GM12892 (cell line): Measurements from ENCODE around the gene WIPI1.

Experiments used
- DNase-seq: peaks from one replicate; pipeline ENCODE4 v3.0.0; 2011; ENCODE audit not compliant: insufficient read length
- FAIRE-seq: peaks from 2 replicates; lab custom pipeline; 2011; peaks lifted over from hg19 to GRCh38; lab: Jason Lieb, UNC
- POLR2A ChIP-seq: IDR thresholded peaks from 2 replicates; pipeline ENCODE4 v1.6.1; 2011; ENCODE audit warnings: low read depth, low read length, control low read depth
- POLR2AphosphoS5 ChIP-seq: IDR thresholded peaks from 2 replicates; pipeline ENCODE4 v1.6.1; 2011; ENCODE audit warnings: low read depth, low read length, control low read depth
- TAF1 ChIP-seq: IDR thresholded peaks from 2 replicates; pipeline ENCODE4 v1.6.1; 2011; ENCODE audit warnings: low read depth, mild to moderate bottlenecking, control low read depth, low read length, borderline replicate concordance

Gene WIPI1

DNA sequence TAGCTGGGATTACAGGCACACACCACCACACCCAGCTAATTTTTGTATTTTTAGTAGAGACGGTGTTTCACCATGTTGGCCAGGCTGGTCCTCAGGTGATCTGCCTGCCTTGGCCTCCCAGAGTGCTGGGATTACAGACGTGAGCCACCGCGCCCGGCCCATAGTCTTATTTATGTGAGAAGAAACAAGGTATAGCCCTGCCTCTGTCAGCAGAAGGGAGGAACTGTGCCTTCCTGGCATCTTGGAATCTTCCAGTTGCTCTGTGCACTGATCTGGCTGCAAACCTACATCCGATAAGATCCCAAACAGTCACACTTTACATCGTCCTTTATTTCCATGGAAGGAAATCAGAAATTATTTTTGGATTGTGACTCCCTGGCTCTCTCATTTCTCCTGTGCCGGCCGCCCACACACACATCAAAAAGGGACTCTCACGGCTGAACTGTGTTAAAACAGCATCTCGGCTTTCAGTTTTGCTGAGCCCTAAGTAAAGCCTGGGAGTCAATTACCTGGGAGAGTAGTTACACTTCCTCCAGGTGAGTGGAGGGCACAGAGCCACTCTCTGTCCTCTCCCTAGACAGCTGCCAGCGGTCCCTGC lies 23.3 kb downstream of the WIPI1 start:
- DNase-seq, result no peak
- no peak for FAIRE-seq
- TF ChIP-seq POLR2A, result no peak
- TF ChIP-seq TAF1, result no peak
- TF ChIP-seq POLR2AphosphoS5, result no peak

DNA sequence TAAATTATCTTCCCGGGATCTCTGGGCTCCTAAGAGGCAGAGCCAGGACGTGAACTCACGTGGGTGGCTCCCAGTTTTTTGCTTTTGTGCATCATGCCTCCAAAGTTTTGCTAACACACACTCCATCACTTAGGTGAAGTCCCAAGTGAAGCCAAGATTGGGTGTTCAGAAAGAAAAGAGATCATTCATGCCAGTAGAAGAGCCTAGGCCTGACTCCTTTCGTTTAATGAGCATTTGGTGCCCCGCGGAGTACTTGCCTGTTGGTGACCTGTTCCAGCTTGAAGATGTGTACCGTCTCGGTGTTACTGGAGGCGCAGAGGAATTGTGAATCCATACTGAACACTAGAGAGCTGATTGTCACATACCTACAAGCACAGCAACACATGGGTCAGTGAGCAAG lies 24.1 kb downstream of the WIPI1 start:
- FAIRE-seq, result no peak

DNA sequence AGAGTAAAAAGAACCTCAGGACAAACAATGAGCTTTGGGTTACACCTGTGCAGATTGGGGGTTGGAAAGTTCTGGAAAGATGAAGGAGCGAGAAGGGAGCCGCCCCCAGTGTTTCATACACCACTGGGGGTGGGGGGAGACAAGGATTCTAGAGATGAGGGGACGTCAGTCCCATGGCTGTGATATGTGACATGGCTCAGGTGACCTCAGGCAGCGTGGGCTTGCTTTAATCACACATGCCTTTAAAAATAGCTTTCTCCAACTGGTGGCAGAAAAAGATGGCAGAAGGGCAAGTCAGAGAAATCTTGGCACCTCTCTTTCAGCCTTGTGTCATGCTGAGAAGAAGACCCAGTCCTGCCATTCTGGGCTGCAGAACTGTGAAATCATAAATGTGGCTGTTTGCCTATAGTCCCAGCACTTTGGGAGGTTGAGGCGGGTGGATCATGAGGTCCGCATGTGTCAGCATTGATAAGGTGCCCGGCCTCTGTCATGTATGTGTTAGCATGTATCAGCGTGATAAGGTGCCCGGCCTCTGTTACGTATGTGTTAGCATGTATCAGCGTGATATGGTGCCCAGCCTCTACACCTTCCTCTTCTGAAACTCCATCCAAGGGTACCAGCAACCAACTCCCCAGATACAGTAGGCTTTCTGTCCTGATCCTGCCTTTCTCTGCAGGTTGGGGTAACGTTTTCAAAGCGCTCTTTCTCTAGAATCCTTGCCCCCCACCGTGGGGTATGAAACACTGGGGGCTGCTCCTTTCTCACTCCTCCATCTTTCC lies 25.0 kb downstream of the WIPI1 start:
- no peak for TF ChIP-seq POLR2A
- no peak for TF ChIP-seq TAF1
- no peak for TF ChIP-seq POLR2AphosphoS5
- DNase-seq (no peak), FAIRE-seq (no peak)

More for the DNA sequence above, 24.1 kb downstream of the WIPI1 start:
- TF ChIP-seq POLR2A (no peak), TAF1 (no peak), POLR2AphosphoS5 (no peak)
- DNase-seq, result no peak

GRCh38 chr17:68431661-68432071 lies 25.6 kb downstream of the WIPI1 start:
- DNase-seq (no peak), FAIRE-seq (peak; percentile 36)
- TF ChIP-seq TAF1, result no peak

GRCh38 chr17:68431045-68431608 lies 26.2 kb downstream of the WIPI1 start:
- no peak for DNase-seq
- TF ChIP-seq POLR2A (no peak), TAF1 (no peak), POLR2AphosphoS5 (no peak)
- no peak for FAIRE-seq

- TF ChIP-seq POLR2A (no peak), TAF1 (no peak), POLR2AphosphoS5 (no peak)
- DNase-seq (no peak), FAIRE-seq (no peak)
Observed at GRCh38 chr17:68429881-68430280, 27.4 kb downstream of the WIPI1 start.

DNA sequence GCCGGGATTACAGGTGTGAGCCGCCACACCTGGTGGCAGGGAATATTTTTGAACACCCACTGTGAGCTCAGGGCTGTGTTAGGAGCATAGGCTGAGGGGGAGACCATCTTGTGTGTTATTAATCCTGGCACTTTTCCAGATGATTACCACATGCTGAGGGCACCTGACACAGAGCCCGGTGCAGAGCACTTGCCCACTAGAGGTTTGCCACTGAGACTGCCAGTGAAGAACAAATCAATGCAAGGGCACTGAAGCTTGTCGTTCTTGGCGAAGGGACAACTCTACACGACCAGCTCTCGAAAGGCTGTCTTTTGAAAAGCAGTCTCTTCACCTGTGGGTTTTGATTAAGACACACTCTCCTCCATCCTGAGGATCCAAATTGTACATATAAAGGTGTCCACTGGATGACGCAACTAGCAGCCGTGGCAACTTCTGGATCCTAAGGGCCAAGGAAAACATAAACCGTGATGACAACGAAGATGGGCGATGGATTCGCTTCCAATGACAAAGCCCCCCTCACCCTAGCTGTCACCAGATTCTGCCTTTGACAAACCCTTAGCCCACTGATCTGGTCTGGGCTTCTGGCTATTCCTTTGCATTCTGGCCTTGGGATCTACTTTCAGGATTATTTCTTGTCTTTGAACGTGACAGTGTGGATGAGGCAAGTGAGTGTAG lies 28.7 kb downstream of the WIPI1 start:
- no peak for DNase-seq

GRCh38 chr17:68427575-68427974 lies 29.7 kb downstream of the WIPI1 start:
- TF ChIP-seq TAF1, result no peak
- no peak for TF ChIP-seq POLR2AphosphoS5
- no peak for TF ChIP-seq POLR2A
- FAIRE-seq (no peak), DNase-seq (no peak)

More for the DNA sequence above, 28.7 kb downstream of the WIPI1 start:
- TF ChIP-seq POLR2A, result no peak
- TF ChIP-seq TAF1, result no peak
- no peak for TF ChIP-seq POLR2AphosphoS5
- FAIRE-seq, result no peak

- DNase-seq (no peak), FAIRE-seq (no peak)
- TF ChIP-seq POLR2A (no peak), POLR2AphosphoS5 (no peak), TAF1 (no peak)
Observed at GRCh38 chr17:68425979-68426378, 31.3 kb downstream of the WIPI1 start.

- TF ChIP-seq POLR2A (no peak), POLR2AphosphoS5 (no peak), TAF1 (no peak)
- no peak for FAIRE-seq
- DNase-seq, result no peak
Observed at GRCh38 chr17:68424861-68425260, 32.4 kb downstream of the WIPI1 start.

DNA sequence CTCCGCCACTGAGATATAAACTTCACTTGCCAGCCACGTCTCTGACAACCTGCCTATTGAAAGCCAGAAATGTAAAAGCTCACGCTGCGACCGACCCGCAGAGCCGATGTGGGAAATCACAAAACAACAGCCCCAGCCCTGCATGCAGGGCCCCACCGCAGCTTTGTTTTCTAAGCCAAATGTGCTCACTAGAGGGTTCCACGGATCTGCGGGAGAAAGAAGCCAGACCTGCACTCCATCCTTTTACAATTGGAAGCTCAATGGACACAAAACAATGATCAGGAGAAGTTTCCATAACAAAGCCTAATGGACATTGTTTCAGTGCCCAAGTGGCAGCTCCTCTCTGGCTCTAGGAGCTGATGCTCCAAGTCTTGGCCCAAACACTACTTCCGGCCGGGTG lies 33.1 kb downstream of the WIPI1 start:
- no peak for TF ChIP-seq TAF1
- TF ChIP-seq POLR2AphosphoS5, result no peak
- no peak for TF ChIP-seq POLR2A
- FAIRE-seq (no peak), DNase-seq (no peak)

GRCh38 chr17:68423251-68423650 lies 34.0 kb downstream of the WIPI1 start:
- DNase-seq (no peak), FAIRE-seq (no peak)
- TF ChIP-seq POLR2A, result no peak
- TF ChIP-seq TAF1, result no peak
- no peak for TF ChIP-seq POLR2AphosphoS5
